Measurements from ENCODE around the gene RUFY3. TPM values are rescaled to one million over a fixed set of nuclear protein-coding genes. Genes with fewer than 3 reads are reported as not detected.
"Not testable (repeated sequence)": the region's sequence is repeated elsewhere in the genome, so short reads cannot be mapped to it uniquely, and the experiment has no call there.

RUFY3 gene
- total RNA-seq, 1 donor from 2014 or later: 43.1 TPM

DNA sequence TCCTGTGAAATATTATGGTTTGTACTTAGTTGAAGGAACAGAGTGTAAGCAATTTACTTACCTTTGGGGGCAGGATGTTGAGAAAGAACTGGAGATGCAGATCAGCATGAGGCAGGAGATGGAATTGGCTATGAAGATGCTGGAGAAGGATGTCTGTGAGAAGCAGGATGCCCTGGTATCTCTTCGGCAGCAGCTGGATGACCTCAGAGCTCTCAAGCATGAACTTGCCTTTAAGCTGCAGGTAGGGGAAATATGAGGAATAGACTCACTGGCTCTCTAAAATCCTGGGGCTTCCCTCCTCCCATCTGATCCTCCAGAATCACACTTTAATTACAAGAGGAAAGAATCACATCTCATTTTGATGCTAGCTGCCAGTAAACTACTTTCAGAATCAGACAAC lies 67.0 kb downstream of the RUFY3 start:
- ATAC-seq: no peak

DNA sequence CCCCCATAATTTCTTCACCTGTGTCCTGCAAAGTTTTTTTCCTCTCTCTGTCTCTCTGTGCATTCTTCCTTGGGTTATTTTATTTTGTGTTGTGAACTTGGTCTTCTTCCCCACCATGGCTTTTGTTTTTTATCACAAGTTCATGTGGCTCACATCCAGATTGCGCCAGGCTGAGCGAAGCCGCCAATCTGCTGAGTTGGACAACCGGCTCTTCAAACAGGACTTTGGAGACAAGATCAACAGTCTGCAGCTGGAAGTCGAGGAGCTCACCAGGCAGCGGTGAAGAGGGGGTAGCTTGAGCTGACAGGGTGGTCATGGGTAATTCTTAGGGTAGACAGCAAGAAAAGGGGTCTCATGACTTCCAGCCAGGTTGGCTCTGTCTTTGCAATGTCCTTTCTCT lies 71.9 kb downstream of the RUFY3 start:
- ATAC-seq: no peak

DNA sequence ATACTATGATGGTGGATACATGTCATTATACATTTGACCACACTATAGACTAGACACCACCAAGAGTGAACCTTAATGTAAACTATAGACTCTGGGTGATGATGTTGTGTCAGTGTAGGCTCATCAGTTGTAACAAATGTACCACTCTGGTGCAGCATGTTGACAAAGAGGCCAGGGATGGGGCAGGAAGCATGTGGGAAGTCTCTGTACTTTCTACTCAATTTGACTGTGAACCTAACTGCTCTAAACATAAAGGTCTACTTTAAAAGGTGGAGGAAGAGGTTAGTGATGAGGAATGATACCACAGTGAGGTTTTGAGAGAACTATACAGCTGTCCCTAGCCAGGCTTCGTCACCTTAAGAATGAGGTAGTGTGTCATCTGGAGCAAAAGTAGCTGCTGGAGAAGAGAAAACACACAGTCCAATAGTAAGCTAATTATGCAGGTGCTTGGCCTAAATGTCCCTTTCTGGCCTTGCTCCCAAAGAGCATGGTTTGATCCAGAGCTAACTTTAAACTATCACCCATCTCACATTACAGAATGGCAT lies 79.6 kb downstream of the RUFY3 start:
- no peak for ATAC-seq

DNA sequence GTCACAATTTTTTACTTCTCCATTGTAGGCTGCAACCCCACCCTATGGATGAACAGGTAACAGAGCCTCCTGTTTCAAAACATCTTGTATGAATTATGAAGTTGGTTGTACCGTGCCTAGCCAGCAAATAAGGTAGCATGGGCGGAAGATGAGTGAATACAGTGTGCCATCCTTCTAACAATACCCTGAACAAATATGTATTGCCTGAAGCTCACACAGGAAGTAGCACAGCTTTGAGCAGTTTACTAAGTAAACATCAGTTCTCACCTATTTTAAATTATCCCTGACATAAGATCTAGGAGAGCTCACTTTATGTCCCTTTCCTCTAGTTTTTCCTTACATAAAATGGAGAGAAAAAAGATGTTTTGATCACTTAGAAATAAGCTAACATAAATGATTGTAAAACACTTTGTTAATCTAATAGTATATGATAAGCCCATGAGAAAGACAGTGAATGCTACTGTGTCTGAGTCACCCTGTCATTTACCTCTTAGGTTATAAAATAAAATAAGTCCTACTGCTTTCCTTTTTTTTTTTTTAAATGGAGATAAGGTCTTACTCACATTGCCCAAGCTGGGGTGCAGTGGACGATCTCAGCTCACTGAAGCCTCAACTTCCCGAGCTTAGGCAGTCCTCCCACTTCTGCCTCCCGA lies 81.3 kb downstream of the RUFY3 start:
- no peak for ATAC-seq

DNA sequence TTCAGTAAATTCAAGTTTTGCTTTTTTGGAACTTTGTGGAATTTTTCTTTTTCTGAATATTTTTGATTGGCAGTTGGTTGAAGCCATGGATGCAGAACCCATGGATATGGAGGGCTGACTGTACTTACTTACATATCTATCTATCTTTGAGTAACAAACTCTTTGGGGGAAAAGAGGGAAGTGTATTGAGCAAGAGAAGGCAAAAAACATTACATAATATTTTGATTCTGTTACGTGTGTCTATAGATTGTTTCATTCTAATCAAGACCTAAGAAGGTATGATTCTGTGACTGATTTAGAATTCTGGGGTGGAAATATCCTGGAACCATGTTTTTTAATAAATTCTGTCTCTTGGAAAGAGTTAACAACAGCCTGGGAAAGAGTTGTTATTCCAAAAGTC lies 86.4 kb downstream of the RUFY3 start:
- no peak for ATAC-seq

DNA sequence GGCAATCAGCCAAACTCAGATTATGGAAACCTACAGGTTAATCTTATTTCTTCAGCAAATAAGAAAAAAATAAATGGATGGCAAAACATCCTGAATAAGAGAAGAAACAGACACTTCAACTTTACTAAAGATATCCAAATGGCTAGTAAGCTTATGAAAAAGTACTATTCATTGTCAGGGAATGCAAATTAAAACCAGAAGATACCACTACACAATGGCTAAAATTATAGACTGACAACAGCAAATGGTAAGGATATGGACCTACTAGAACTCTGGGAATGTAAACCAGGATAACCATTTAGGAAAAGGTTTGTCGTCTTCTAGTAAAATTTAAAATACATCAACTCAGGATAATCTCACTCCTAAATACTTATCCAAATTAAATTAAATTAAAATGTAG lies 93.6 kb downstream of the RUFY3 start:
- no peak for ATAC-seq

DNA sequence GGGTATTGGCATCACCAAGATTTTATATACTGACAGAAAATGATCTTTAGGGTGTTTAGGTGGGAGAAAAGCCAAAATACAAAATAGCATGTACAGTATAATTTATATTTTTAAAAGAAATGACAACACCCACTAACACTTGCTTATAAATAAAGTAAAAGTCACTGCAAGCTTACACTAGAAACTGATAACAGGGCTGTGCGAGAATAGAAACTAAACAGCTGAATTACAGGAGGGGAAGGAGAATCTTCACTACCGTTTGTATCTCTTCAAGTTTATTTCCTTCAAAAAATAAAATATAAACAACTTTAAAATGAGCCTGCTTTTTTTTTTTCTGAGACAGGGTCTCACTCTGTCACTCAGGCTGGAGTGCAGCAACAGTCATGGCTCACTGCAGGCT lies 95.1 kb downstream of the RUFY3 start:
- ATAC-seq: no peak

DNA sequence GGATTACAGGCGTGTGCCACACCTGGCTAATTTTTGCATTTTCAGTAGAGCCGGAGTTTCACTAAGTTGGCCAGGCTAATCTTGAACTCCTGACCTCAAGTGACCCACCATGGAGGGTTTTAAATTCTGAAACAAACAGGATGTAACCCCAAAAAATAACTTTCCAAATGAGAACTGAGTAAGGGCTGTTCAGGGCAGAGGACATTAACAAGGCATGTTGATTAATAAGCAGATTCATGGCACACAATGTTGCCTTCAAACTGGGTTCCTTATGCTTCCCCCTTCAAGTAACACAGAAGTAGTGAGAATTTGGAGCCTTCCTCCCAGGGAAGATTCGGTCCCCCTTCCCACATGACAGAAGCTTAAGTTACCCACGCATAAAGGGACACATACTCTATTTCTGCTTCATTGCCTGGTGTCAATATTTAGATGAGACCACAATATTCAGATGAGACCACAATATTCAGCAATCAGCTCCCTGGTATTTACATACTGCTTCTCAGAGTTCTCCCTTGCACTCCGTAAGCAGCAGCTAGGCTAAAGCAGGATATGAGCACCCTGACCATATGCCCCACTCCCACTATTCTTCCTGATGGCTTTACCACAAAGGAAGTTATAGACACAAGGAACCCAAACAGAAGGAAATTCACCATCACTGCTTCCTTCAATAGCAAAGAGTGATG lies 96.5 kb downstream of the RUFY3 start:
- no peak for ATAC-seq

DNA sequence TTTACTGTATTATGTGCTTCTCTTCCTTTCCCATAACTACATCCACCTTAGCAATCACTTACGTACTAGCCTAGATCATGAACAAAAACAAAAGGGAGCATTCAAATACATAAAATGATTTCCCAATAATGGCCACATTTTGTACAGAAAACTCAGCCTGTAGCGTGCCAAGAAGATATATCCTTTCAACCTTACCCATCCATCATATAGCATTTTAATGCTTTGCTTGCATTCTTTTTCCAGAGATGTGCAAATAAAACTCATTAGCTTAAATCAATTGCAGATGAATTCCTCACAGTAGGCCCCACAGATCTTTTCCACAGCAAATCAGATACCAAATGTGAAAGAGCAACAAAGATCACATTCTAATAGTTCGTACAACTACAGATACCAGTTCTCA lies 97.2 kb downstream of the RUFY3 start:
- ATAC-seq: no peak

DNA sequence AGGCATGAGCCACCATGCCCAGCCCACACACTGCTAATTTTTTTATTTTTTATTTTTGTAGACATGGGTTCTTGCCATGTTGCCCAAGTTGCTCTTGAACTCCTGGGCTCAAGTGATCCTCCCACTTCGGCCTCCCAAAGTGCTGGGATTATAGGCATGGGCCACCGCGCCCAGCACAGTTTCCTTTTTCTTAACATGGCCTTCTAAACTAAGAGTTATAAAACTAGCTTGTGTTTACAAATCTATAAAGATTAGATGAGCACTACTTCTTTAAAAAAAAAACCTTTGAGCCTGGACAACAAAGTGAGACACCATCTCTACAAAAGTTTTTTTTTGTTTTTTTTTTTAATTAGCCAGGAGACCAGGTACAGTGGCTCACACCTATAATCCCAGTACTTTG lies 107.3 kb downstream of the RUFY3 start:
- no peak for ATAC-seq

DNA sequence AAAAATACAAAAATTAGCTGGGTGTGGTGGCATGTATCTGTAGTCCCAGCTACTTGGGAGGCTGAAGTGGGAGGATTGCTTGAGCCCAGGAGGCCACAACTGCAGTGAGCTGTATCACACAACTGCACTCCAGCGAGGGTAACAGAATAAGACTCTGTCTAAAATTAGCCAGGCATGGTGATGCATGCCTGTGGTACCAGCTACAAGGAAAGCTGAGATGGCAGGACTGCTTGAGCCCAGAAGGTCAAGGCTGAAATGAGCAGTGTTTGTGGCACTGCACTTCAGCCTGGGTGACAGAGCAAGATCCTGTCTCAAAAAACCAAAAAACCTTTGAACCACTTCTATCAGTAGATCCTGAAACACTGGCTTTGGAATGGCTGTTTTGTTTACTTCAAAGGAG lies 107.7 kb downstream of the RUFY3 start:
- ATAC-seq: no peak

DNA sequence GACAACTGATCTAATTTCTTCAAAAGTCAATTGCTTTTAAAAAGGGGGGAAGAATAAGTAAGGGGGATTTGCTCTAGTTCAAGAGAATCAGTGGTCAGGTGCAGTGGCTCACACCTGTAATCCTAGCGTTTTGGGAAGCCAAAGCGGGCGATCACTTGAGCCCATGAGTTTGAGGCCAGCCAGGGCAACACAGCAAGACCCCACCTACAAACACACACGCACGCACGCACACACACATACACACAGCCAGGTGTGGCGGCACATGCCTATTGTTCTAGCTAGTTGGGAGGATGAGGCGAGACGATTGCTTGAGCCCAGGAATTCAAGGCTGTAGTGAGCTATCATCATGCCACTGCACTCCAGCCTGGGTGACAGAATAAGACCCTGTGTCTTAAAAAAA lies 108.3 kb downstream of the RUFY3 start:
- ATAC-seq: no peak

DNA sequence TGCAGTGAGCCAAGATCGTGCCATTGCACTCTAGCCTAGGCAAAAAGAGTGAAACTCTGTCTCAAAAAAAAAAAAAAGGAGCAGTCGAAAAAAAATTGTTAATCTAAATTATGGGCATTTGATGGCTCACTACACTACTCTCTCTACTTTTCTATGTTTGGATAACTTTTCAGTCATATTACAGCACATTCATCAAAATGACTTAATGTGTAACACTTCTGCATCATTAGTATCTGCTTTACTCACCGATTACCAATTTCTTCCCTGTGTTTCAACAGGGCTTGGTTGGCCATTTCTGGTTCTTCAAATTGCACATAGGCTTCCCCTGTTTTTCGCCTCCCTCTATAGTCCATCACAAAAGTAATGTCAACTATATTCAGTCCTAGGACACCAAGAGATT lies 109.5 kb downstream of the RUFY3 start:
- no peak for ATAC-seq

DNA sequence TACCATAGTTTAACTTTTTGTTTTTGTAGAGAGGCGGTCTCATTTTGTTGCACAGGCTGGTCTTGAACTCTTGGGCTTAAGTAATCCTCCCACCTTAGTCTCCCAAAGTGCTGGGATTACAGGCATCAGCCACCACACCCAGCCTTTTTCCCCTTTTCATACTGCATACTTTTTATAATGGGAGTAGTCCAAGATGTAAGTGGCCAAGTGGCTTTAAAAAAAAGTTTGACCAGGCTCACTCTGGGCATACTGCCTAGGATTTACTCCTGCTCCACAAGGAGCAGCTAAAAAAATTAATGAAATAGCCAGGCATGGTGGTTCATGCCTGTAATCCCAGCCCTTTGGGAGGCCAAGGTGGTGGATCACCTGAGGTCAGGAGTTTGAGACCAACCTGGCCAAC lies 111.9 kb downstream of the RUFY3 start:
- ATAC-seq: no peak

DNA sequence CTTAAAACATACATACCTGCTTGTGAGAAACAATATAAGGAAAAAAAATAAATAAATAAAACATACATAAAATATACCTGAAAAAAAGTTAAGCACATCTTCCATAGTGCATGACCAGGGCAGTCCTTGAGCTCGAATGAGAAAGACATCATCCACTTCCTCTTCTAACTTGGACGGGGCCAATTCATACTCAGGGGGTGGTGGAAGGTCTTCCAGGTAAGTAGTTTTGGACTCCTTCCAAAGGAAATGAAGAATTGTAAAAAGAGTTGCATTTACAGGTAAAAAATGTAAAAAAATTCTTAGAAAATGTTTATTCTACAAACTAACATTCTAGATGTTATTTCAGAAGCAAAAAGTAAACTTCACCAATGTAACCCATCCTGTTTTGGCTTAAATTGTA lies 114.3 kb downstream of the RUFY3 start:
- no peak for ATAC-seq

DNA sequence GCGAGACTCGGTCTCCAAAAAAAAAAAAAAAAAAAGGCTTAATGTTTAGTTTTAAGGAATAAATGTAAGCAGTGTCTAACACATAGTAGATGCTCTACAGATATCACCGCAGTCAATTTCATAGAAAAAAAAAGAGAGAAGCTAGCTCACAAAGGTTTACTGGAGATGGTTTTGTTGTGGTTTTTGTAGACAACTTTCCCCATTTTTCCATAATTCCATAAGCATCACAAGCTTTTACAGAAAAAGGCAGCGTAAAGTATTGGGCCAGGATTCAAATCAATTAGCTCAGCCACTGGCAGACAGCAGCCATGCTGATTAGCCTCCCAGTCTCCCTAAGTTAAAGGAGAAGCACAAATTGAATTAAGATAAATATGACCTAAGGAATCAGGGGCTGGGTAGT lies 116.4 kb downstream of the RUFY3 start:
- ATAC-seq: no peak

DNA sequence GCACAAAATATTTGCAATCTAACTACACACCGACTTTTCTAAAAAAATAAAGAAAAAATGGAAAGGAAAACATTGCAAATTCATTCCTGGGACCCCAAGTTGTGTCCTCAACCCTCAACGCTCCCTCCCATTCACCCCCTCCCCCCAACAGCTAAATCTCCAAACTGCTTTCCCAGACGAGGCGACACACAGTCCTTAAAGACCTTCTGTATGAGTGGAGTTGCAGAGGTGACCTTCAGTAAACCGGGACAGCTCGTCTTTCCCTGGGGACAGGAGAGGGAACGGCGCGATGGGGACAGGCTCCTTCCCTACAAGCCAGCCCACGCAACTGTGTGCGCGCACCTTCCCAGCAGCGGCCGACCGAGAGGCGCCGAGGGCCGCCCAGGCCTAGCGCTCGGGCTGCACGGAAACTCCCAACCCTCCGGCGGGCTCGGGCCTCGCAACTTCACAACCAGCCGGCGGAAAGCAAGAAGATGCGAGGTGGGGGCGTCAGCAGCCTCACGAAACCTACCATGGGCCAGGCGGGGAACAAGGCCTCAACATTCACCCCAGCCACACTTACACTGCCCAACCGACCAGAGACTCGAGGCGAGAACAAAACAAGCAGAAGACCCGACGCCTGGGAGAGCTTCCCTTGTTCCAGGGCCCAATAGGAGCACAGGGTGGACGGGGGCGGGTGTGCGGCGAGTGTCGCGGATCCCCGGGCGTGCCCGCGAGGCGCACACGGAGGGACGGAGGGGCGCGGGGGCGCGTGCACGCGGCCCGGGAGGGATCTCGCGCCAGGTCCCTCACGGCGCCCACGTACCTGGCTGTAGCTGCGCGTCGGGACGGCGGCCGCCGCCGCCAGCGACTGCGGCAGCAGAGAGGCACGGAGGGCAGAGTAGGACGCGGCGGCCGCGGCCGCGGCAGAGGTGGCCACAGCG lies 117.2 kb downstream of the RUFY3 start:
- peak; percentile 73 for ATAC-seq

DNA sequence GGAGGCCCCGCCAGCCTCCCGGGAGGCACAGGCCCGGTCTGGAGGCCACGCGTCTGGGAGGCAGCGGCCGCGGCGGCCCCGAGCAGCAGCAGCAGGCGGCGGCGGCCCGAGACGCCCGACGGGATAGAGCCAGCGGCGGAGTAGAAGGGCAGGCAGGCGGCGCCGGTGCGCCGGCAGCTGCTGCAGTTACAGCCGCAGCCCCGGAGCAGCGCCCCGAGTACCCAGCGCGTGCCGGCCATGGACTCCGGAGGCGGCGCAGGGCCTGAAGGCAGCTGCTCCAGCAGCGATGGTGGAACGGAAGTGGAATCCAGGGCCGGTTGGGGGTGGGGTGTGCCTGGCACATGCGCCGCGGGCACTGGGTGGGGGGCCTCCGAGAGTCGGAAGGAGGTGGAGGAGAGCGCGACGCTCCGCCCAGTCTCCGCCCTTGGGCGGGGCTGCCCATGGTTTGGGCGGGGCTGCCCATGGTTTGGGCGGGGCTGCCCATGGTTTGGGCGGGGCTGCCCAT lies 117.9 kb downstream of the RUFY3 start, which contains the start of gene GRSF1:
GRSF1 (minus strand) TSS at position 302 of the 505 bp plus-strand sequence; CDS start at position 239, 63 bp downstream.
- peak; percentile 99 for ATAC-seq

DNA sequence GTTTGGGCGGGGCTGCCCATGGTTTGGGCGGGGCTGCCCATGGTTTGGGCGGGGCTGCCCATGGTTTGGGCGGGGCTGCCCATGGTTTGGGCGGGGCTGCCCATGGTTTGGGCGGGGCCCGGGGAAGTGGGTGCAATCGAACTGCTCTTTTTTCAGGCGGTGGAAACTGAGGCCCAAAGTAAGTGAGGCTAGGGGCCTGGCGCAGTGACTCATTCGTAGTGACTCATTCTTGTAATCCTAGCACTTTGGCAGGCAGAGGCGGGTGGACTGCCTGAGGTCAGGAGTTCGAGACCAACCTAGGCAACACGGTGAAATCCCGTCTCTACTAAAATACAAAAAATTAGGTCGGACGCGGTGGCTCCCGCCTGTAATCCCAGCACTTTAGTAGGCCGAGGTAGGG lies 118.4 kb downstream of the RUFY3 start:
- peak; percentile 49 for ATAC-seq

DNA sequence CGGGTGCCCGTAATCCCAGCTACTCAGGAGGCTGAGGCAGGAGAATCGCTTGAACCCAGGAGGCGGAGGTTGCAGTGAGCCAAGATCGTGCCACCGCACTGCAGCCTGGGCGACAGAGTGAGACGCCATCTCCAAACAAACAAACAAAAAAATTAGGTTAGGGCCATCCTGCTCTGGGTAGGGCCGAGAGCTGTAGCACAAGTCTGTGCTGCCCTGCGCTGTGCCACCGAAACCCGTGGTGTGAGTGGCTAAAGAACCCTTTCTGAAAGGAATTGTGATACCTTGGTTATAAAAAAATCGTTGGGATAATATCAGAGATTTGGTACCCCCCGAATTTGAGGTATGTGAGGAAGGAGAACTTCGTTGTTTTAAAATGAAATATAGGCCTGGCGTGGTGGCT lies 118.9 kb downstream of the RUFY3 start:
- not testable (repeated sequence) for ATAC-seq

DNA sequence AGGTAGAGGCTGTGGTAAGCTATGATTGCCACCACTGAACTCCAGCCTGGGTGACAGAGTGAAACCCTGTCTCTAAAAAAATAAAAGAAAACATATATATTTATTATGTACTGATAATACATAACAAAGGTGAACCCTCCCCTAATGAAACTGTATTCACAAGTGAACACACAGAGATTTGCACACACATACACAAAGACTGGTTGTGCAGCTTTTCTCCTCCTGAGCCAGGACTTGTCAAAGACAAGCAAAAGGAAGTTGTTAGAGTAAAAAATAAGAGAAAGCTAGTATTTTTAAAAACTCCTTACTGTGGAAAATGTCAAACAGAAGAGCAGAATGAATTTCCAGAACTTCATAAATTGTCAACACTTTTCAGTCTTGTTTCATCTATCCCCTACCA lies 119.4 kb downstream of the RUFY3 start:
- ATAC-seq: no peak

DNA sequence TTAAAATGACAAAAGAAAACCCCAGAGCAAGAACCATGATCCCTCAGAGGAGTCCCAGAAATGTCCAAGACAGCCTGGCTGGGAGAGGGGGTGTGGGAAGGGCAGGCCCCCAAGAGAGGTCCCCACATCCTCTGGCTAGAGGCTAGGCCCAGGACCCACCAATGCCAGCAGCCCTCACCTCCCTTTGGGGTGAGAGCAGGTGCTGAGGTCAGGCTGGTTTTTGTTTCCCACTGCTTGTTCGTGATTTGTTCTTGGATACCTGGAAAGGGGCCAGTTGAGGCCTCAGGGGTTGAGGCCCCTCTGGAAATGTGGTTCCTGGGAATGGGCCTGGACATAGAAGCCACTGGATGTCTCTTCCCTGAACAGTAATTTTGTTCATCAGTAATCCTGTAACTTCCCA lies 120.2 kb downstream of the RUFY3 start:
- no peak for ATAC-seq

All from esophagus mucosa (tissue), 1 donor.